Gastrocnemius medialis (tissue), 4 donors: ENCODE measurements around the gene TAS1R2. TPM values are rescaled to one million over a fixed set of nuclear protein-coding genes. Genes with fewer than 3 reads are reported as not detected.

ENCODE experiments used
- ATAC-seq, 2 donors: fragments of 150-250 bp; one replicate each; pipeline ENCODE4 v1.9.1; 2016
- DNase-seq, 2 donors: peaks; one replicate each; pipeline ENCODE4 v3.0.0-alpha.2; 2019
- H3K27ac ChIP-seq, 4 donors: fragments of 200-600 bp; sonication (generic); 1 replicate in 1 of 4; 2 replicates in 3 of 4; pipeline ENCODE4 v1.5.1; 2016 to 2018; ENCODE audit warnings: mild to moderate bottlenecking in 2 of 4, moderate library complexity in 1 of 4
- H3K27me3 ChIP-seq, 3 donors: fragments of 200-600 bp; sonication (generic) in 2 of 3; 1 replicate in 1 of 3; 2 replicates in 2 of 3; pipeline versions ENCODE4 v1.5.1 to v1.6.0; 2016 to 2019; ENCODE audit warnings: mild to moderate bottlenecking in 1 of 3, moderate library complexity in 1 of 3
- H3K36me3 ChIP-seq, 2 donors: fragments of 200-600 bp; sonication (generic) in 1 of 2; one replicate each; pipeline ENCODE4 v1.5.1; 2017 to 2018
- H3K4me1 ChIP-seq, 2 donors: fragments of 200-600 bp; sonication (generic) in 1 of 2; one replicate each; pipeline ENCODE4 v1.5.1; 2016 to 2017; ENCODE audit warnings: mild to moderate bottlenecking in 2 of 2
- H3K4me3 ChIP-seq, 4 donors: fragments of 200-600 bp; sonication (generic) in 3 of 4; 1 replicate in 1 of 4; 2 replicates in 3 of 4; pipeline ENCODE4 v1.5.1; 2016 to 2019; ENCODE audit warnings: mild to moderate bottlenecking in 2 of 4
- H3K9me3 ChIP-seq, 3 donors: fragments of 200-600 bp; sonication (generic) in 2 of 3; 1 replicate in 1 of 3; 2 replicates in 2 of 3; pipeline ENCODE4 v1.5.1; 2016 to 2019
- POLR2A ChIP-seq, 2 donors: fragments of 450-650 bp; IDR thresholded peaks; one replicate each; pipeline ENCODE4 v1.6.1; 2017; ENCODE audit warnings: antibody characterized with exemption in 2 of 2, mild to moderate bottlenecking in 2 of 2, moderate library complexity in 2 of 2
- in situ Hi-C, 4 donors: fragments of 200-750 bp; cut with MboI; loops; one replicate each; pipeline versions ENCODE4 v1.15.0 to v1.8.0; 2017; ENCODE audit warnings: low sequenced_read_pairs in 4 of 4
- intact Hi-C: fragments of 100-400 bp; cut with DNase I; formaldehyde crosslinking; loops from one replicate; pipeline ENCODE4 v1.15.1; 2023; ENCODE audit warnings: low total_unique reads
- total RNA-seq, 4 donors: library from RNA; depleted of rRNA; stranded (reverse); fragments of >200 nt; gene quantifications; one replicate each; pipeline versions ENCODE4 v1.1.0 to v1.2.3, GENCODE V29; 2016
- TF ChIP-seq, protein P1 (sequence below), 5 experiments: fragments of 450-650 bp in 3 of 5; fragments of 200-600 bp in 2 of 5; sonication (generic) in 2 of 5; IDR thresholded peaks in 4 of 5; conservative IDR thresholded peaks in 1 of 5; 1 replicate in 4 of 5; 2 replicates in 1 of 5; pipeline ENCODE4 v1.5.1; 2016 to 2019; ENCODE audit warnings: antibody characterized with exemption in 5 of 5, mild to moderate bottlenecking in 3 of 5, moderate library complexity in 3 of 5

TAS1R2 gene
- total RNA-seq: not detected

DNA sequence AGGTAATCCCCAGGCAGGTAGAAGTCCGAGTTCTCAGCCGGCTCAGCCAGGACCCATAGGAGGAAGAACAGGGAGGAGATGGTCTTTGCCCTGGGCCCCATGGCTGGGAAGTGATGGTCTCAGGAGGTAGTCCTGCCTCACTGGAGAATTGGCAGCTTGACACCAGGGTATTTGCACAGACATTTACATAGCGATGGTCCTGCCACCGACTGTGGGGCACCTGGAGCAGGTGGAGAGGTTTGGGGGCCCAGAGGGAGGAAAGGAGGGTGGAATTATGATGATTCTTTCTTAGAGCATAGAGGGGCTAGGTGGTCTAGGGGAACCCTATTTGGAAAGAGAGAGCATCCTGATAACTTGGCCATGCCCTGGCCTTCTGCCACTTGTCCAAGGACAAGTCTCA, at the start of gene TAS1R2:
TAS1R2 (minus strand) TSS at position 101 of the 400 bp plus-strand sequence; CDS start at position 101, 0 bp downstream.
- Histone ChIP-seq H3K4me1 (no peaks in the 10 kb centered on the region), H3K27me3 (no peaks in the 10 kb centered on the region), H3K36me3 (no peaks in the 10 kb centered on the region), H3K9me3 (no peaks in the 10 kb centered on the region), H3K27ac (no peak within 1 kb of the TSS), H3K4me3 (no peak within 1 kb of the TSS)
- no peak for TF ChIP-seq POLR2A (IDR thresholded peaks at IDR 0.05)
- TF ChIP-seq, protein P1, sequence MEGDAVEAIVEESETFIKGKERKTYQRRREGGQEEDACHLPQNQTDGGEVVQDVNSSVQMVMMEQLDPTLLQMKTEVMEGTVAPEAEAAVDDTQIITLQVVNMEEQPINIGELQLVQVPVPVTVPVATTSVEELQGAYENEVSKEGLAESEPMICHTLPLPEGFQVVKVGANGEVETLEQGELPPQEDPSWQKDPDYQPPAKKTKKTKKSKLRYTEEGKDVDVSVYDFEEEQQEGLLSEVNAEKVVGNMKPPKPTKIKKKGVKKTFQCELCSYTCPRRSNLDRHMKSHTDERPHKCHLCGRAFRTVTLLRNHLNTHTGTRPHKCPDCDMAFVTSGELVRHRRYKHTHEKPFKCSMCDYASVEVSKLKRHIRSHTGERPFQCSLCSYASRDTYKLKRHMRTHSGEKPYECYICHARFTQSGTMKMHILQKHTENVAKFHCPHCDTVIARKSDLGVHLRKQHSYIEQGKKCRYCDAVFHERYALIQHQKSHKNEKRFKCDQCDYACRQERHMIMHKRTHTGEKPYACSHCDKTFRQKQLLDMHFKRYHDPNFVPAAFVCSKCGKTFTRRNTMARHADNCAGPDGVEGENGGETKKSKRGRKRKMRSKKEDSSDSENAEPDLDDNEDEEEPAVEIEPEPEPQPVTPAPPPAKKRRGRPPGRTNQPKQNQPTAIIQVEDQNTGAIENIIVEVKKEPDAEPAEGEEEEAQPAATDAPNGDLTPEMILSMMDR (IDR thresholded peaks at IDR 0.05 in 4 of 5, conservative IDR thresholded peaks at IDR 0.05 in 1 of 5): no peak
- in situ Hi-C loops (no loop called here), intact Hi-C loops (no loop called here)
- no peak for ATAC-seq
- DNase-seq: no peak

DNA sequence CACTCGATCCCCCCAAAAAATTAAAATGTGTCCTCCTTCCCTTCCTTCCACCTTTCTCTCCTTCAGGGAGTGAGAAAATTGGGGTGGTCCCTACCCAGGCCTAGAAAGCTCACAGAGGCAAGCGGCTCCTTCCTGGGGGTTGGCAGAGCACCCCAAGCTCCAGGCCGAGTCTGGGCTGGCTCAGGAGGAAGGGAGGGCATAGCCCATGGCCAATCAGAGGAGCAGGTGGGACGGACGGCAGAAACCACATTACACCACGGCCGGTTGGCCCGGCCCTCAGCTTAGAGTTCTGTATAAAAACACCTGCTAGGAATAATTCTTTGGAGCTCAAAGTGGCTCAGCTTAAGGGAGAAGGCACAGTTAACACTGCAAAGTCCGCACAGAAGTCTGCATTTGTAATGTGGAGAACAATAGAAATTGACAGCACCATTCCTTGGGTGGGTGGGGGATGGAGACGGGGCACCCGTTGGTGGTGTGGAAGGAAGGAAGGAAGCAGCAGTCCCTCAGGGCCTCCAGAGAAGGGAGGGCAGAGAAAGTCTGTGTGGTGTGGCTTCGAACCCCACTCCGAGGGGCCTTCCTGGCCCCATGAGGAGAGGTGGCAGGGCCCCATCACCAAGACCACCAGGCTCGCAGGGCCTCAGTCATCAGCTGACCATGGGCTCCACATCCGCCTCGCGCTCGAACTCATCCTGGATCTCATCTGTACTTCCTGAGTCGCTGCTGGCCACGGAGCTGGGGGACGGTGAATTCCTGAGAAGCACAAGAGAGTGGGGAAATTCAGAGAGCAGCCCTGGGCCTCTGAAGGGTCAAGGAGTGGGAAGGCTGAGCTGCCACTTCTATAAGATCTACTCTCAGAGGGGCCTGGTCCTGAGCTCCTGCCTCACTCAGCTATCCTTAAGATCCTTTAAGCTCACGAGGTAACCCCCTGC, 48.7 kb upstream of the TAS1R2 start:
- Histone ChIP-seq H3K27me3 (no peaks in the 10 kb centered on the region), H3K36me3 (no peaks in the 10 kb centered on the region), H3K4me1 (peaks cover 10 to 25% of the 10 kb centered on the region in 2 donors), H3K27ac (peak overlapping the region; percentile 43 to 72 (median 64)), H3K4me3 (no peak overlapping the region), H3K9me3 (no peaks in the 10 kb centered on the region)
- ATAC-seq (no peak), DNase-seq (peak in 1 of 2 donors; percentile 27)
- in situ Hi-C loops (loop anchor here (5.0 to 25.0 kb wide), 5 partner anchors 169 to 329 kb away; no protein-coding TSS in a partner anchor), intact Hi-C loops (loop anchor here (10.0 kb wide), 1 partner anchor 337 kb away; no protein-coding TSS in a partner anchor)
- TF ChIP-seq, protein P1 (IDR thresholded peaks at IDR 0.05 in 4 of 5, conservative IDR thresholded peaks at IDR 0.05 in 1 of 5): no peak
- no peak for TF ChIP-seq POLR2A (IDR thresholded peaks at IDR 0.05)

DNA sequence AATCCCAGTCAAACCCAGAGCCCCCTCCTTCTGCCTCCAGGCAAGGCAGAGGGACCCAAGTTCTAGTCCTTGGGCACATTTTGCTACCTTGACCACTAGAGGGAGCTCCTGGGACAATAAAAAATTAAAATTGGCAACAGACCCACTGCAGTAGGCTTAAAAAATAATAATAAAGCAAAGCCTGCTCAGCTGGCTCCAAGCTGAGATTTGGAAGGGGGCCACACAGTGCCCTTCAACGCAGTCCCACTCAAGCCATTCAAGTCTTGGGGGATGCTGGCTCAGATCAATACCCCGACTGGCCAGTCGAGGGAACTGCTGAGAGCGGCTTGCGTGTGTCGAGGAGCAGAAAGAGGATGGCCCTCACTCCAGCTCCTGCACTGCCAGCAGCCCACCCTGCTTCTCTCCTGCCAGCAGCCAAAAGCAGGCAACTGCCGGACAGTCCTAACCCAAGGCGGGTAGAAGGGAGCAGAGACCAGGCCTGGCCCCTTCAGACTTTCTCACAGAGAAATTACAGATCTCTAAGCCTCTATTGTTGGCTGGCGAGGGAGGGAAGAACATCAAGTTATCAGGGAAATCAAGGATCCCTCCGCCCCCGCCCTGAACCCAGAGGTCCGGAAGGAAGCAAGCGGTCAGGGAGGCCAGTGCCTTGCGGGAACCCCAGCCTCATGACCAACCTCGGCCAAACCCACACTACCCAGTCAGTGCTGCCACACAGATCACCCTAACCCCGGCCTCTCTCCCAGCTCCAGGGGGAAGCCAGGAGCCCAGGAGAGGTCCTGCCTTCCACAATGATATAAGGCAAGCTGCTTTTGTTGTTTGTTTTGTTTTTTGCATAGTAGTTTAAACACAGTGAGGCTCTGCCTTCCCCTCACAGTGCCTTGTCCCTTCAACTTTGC, 47.8 kb upstream of the TAS1R2 start:
- intact Hi-C loops (loop anchor here (10.0 kb wide), 1 partner anchor 338 kb away; no protein-coding TSS in a partner anchor), in situ Hi-C loops (loop anchor here (5.0 to 25.0 kb wide), 5 partner anchors 170 to 330 kb away; no protein-coding TSS in a partner anchor)
- peak; percentile 7 to 10 for ATAC-seq
- H3K4me3 ChIP-seq: no peak overlapping the region
- H3K27me3 ChIP-seq: no peaks in the 10 kb centered on the region
- H3K4me1 ChIP-seq: peaks cover 10 to 26% of the 10 kb centered on the region in 2 donors
- peak in 1 of 2 donors; percentile 42 for DNase-seq
- TF ChIP-seq, protein P1 (IDR thresholded peaks at IDR 0.05 in 4 of 5, conservative IDR thresholded peaks at IDR 0.05 in 1 of 5): peak; percentile 83 to 89 (median 87)
- no peak for TF ChIP-seq POLR2A (IDR thresholded peaks at IDR 0.05)
- H3K27ac ChIP-seq: peak overlapping the region; percentile 43 to 72 (median 64)
- H3K36me3 ChIP-seq: no peaks in the 10 kb centered on the region
- no peaks in the 10 kb centered on the region for H3K9me3 ChIP-seq

DNA sequence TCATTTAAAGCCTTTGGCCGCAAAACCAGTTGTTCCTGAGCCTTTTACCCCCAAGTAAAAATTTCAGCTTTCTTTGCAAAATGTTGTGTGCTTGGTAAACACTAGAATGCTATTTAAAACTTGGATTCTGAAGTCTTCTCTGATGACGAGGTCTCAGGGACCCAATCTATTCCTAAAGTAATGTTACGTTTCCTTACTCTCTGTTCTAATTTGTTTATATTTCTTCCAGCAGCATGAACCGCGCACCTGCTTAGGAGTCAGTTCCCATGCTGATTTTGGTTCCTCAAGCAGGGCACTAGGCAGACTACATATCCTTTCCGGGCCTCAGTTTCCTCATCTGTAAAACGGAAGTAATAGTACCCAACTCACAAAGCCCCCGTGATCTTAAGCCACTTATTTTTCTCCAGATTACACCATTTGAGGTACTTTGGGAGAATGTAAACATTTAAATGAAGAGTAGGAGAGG, 43.9 kb upstream of the TAS1R2 start:
- H3K27ac ChIP-seq: peak overlapping the region; percentile 89 to 98 (median 94)
- no peak for DNase-seq
- H3K9me3 ChIP-seq: no peaks in the 10 kb centered on the region
- no peak for ATAC-seq
- in situ Hi-C loops (loop anchor here (5.0 to 25.0 kb wide), 4 partner anchors 69 to 334 kb away; no protein-coding TSS in a partner anchor), intact Hi-C loops (loop anchor here (5.0 to 10.0 kb wide), 3 partner anchors 169 to 341 kb away; no protein-coding TSS in a partner anchor)
- no peaks in the 10 kb centered on the region for H3K36me3 ChIP-seq
- H3K4me1 ChIP-seq: peaks cover 28 to 42% of the 10 kb centered on the region in 2 donors
- TF ChIP-seq, protein P1 (IDR thresholded peaks at IDR 0.05 in 4 of 5, conservative IDR thresholded peaks at IDR 0.05 in 1 of 5): no peak
- no peaks in the 10 kb centered on the region for H3K27me3 ChIP-seq
- H3K4me3 ChIP-seq: peak overlapping the region; percentile 67 to 88 (median 80)
